ENCODE measurements around the gene SYNE1.
A peak's percentile ranks its signal among the peaks of the same experiment; 100 is the strongest.

Gene SYNE1

DNA sequence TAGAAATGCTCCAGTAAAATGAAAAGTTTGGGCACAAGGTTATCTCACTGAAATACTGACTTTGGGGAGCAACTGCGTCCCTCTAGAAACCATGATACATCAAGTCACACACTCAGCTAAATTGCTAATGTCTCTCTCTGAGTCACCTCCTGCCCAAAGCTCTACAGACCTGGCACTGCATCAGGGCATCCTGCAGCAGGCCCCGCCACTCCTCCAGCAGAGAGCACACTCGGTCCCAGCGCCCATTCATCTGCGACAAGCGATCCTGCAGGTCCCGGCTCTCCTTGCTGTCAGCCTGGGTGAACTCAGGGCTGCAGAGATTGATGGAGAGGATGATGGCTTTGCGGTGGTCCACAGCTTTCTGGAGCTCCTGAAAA, 500.7 kb downstream of the SYNE1 start:
- TF ChIP-seq, protein P1, sequence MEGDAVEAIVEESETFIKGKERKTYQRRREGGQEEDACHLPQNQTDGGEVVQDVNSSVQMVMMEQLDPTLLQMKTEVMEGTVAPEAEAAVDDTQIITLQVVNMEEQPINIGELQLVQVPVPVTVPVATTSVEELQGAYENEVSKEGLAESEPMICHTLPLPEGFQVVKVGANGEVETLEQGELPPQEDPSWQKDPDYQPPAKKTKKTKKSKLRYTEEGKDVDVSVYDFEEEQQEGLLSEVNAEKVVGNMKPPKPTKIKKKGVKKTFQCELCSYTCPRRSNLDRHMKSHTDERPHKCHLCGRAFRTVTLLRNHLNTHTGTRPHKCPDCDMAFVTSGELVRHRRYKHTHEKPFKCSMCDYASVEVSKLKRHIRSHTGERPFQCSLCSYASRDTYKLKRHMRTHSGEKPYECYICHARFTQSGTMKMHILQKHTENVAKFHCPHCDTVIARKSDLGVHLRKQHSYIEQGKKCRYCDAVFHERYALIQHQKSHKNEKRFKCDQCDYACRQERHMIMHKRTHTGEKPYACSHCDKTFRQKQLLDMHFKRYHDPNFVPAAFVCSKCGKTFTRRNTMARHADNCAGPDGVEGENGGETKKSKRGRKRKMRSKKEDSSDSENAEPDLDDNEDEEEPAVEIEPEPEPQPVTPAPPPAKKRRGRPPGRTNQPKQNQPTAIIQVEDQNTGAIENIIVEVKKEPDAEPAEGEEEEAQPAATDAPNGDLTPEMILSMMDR (IDR thresholded peaks at IDR 0.05; ENCODE audit: low read depth, low read length): no peak
- no peak overlapping the region for H3K4me3 ChIP-seq (replicated peaks in 1 of 2; ENCODE audit: low read depth in 2 of 2, low read length in 2 of 2)
- DNase-seq (ENCODE audit: low read depth in 2 of 2): peak in 1 of 2 donors; percentile 19

DNA sequence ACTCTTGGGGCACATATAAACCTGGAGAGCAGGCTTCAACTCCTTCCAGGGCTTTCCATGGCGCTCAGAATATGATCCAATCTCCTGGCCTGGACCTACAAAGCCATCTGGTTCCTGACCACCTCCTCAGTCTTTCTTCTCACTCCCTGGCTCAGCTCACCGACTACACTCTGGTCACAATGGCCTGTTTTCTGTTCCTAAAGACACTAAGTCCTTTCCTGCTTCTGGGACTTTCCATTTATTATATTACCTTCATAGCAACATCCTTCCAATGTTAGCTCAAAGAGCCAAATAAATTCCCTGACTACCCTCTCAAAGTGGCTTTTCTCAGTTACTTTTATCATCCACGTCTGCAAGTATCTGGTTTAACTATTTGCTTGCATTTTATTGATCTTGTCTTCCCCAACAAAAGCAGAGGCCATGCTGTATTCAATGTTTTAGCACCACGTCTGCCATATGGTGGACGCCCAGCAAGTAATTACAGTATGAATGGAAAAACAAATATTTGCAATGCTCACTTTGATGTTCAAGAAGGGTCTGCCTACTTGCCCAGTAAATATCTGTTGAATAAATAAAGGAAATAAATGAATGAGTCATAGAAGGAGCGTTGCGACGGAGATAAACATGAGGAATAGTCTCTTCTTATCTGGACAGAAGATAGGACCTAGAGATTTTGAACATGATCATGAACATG, 501.3 kb downstream of the SYNE1 start:
- H3K4me3 ChIP-seq (replicated peaks in 1 of 2; ENCODE audit: low read depth in 2 of 2, low read length in 2 of 2): no peak overlapping the region
- DNase-seq (ENCODE audit: low read depth in 2 of 2): no peak
- TF ChIP-seq, protein P1 (IDR thresholded peaks at IDR 0.05; ENCODE audit: low read depth, low read length): no peak

DNA sequence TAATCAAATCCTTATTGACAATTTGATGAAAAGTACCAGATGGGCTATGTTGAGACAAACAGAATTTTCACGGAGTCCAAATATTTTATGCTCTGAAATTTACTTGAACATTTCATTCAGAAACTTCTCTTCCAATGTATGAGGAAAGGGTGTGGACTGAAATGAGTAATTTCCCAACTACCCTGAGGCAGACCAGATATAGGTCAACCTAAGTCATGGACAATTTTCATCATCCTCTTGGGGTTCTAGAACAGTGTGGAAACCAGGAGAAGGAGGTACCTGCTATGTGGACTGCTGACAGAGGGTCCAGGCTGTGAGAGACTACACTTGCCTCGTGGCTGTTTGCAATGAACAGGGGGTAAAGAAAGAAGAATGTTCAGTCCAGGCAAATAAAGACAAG, 506.7 kb downstream of the SYNE1 start:
- H3K4me3 ChIP-seq (replicated peaks in 1 of 2; ENCODE audit: low read depth in 2 of 2, low read length in 2 of 2): no peak overlapping the region
- DNase-seq (ENCODE audit: low read depth in 2 of 2): peak; percentile 10 to 51
- TF ChIP-seq, protein P1 (IDR thresholded peaks at IDR 0.05; ENCODE audit: low read depth, low read length): no peak

DNA sequence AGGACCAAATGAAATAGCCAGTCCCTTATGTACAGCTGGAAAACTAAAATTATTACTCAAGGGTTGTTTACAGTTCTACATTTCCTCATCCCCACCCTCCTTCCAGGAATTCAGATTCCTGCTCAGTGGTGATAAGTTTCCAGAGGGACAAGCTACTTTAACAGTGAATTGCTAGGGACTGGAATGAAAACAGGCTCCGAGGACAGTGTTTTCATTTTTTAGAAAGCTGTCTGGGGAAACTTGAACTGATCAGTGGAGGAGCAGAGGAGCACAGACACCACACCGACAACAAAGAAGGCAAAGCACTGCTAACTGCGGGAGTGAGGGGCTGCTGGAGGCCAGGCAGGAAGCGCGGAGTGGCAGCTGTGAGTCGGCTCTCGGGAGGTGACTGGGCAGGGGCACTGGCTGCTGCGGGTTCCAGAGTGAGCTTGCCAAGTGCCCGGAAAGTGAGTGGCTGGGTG, 507.4 kb downstream of the SYNE1 start:
- TF ChIP-seq, protein P1 (IDR thresholded peaks at IDR 0.05; ENCODE audit: low read depth, low read length): no peak
- peak; percentile 48 to 77 for DNase-seq (ENCODE audit: low read depth in 2 of 2)
- H3K4me3 ChIP-seq (replicated peaks in 1 of 2; ENCODE audit: low read depth in 2 of 2, low read length in 2 of 2): peak overlapping the region; percentile 18 to 28

DNA sequence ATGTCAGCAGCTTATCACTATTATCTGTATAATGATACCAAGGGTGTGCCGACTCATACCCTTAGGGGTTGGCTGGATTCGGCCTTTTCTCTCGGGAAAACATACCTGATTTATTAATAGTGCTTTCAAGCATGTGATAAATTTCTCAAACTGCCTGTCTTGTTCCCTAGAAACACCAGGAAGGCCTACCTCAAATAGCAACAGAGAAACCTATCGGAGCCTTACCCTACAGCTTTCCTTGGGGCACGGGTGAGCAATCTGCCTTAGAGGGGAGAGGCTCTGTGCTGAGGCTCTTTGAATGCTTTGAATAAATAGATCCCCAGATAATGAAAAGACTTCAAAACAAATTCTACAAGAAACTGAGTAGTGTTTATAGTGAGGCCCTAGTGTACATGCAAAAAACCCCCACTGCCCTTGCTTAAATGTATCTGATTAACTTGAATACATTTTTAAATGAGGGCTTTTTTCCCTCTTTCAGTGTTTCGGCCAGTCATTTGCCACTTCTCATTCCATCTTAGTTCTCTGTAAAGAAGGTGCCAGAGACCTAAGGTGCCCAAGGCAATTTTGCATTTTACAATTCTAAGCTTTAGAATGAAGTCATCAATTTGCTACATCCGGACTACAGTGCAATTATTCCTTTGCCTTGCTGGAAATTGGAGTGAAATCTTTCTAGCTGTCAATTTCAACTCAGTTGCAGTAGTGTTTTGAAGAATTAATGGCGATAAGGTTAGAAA, 509.6 kb downstream of the SYNE1 start:
- TF ChIP-seq, protein P1 (IDR thresholded peaks at IDR 0.05; ENCODE audit: low read depth, low read length): no peak
- peak in 1 of 2 donors; percentile 24 for DNase-seq (ENCODE audit: low read depth in 2 of 2)
- no peak overlapping the region for H3K4me3 ChIP-seq (replicated peaks in 1 of 2; ENCODE audit: low read depth in 2 of 2, low read length in 2 of 2)

DNA sequence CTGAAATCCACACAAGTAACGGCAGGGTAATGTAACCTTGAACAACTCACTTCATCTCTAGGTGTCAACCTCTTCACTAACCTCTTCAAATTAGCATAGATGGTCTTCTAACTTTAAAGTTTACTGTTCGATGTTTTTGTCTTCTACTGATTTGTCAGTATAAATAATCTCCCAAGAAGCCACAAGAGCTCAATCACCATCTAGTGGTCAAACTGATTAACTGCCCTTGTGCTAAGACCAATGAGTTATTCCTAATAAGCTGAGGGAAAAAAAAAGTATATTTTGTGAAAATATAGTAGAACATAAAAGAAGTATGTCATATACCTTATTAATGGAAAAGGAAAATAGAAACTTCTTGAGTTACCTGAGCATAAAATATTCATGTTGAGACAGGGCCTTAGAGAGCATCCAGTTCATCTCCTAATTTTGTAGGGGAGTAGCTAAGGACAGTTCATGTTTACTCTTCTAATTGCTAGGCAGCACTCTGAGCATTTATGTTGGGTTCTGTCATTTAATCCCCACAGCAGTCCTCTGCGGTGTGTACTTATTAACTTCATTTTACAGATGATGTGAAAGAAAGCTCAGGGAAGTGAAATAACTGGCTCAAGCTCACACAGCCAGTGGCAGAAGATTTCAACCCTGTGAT, 512.6 kb downstream of the SYNE1 start:
- TF ChIP-seq, protein P1 (IDR thresholded peaks at IDR 0.05; ENCODE audit: low read depth, low read length): peak; percentile 85
- H3K4me3 ChIP-seq (replicated peaks in 1 of 2; ENCODE audit: low read depth in 2 of 2, low read length in 2 of 2): no peak overlapping the region
- DNase-seq (ENCODE audit: low read depth in 2 of 2): peak; percentile 82 to 84
